SU-DHL-6 (cell line): Measurements from ENCODE around the gene GPX4.

Source experiments
- EZH2phosphoT487 ChIP-seq: fragments of 200-600 bp; sonication (generic), shearing (Covaris generic); conservative IDR thresholded peaks from 2 replicates; pipeline ENCODE4 v1.6.1; 2018; ENCODE audit warnings: mild to moderate bottlenecking, antibody characterized with exemption, low read length, moderate library complexity, mixed read lengths
- TF ChIP-seq, protein P1 (sequence below): fragments of 200-600 bp; sonication (generic); IDR thresholded peaks from one replicate; pipeline ENCODE4 v1.5.1; 2017; ENCODE audit warnings: antibody characterized with exemption, mild to moderate bottlenecking, low read length, moderate library complexity; ENCODE audit not compliant: insufficient read depth, poor library complexity, severe bottlenecking

DNA sequence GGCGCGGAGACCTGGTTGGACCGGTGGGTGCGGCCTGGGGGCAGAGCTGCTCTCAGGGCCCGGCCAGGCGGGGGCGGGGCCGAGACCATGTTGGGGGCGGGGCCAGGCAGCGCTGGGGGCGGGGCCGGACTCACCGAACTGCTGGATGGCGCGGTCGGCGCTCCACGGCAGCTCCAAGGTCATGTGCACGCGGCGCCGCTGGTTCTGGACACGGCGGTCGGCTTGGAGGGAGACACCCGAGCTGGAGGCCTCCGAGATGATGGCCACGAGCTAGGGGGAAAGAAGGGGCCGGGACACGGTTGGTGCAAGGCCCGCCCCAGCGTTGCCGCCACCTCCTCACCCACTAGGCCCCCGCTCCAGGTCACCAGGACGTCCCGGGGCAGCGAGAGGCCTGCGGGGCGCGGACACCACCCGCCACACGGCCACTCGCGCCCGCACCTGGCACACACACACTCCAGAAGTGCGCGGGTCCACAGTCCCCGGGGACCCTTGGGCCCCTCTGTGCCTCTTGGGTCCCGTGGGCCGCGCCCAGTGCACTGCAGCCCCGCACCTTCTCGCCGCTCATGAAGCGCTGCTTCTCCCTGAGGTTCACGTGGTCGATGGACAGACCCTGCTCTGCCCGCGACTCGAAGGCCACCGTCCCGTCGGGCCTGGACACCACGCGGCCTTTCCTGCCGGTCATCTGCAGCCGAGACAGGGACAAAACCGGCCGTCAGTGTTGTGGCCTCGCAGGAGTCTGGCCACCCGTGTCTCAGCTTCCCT, 8.7 kb downstream of the GPX4 start:
- TF ChIP-seq, protein P1, sequence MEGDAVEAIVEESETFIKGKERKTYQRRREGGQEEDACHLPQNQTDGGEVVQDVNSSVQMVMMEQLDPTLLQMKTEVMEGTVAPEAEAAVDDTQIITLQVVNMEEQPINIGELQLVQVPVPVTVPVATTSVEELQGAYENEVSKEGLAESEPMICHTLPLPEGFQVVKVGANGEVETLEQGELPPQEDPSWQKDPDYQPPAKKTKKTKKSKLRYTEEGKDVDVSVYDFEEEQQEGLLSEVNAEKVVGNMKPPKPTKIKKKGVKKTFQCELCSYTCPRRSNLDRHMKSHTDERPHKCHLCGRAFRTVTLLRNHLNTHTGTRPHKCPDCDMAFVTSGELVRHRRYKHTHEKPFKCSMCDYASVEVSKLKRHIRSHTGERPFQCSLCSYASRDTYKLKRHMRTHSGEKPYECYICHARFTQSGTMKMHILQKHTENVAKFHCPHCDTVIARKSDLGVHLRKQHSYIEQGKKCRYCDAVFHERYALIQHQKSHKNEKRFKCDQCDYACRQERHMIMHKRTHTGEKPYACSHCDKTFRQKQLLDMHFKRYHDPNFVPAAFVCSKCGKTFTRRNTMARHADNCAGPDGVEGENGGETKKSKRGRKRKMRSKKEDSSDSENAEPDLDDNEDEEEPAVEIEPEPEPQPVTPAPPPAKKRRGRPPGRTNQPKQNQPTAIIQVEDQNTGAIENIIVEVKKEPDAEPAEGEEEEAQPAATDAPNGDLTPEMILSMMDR = no peak
- TF ChIP-seq EZH2phosphoT487 = no peak
